ENCODE results near the gene SLC1A7. TPM values are rescaled to one million over a fixed set of nuclear protein-coding genes. Genes with fewer than 3 reads are reported as not detected.

The SLC1A7 gene
- polyA plus RNA-seq, 3 donors: 0.08 to 0.12 (median 0.08) TPM

DNA sequence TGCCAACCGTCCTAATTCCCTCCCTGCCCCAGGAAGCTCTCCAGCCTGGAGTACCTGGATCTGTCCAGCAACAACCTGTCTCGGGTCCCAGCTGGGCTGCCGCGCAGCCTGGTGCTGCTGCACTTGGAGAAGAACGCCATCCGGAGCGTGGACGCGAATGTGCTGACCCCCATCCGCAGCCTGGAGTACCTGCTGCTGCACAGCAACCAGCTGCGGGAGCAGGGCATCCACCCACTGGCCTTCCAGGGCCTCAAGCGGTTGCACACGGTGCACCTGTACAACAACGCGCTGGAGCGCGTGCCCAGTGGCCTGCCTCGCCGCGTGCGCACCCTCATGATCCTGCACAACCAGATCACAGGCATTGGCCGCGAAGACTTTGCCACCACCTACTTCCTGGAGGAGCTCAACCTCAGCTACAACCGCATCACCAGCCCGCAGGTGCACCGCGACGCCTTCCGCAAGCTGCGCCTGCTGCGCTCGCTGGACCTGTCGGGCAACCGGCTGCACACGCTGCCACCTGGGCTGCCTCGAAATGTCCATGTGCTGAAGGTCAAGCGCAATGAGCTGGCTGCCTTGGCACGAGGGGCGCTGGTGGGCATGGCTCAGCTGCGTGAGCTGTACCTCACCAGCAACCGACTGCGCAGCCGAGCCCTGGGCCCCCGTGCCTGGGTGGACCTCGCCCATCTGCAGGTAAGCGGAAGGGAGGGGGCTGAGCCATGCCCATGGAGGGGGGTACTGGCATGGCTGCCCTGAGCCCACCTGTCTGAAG lies 63.9 kb downstream of the SLC1A7 start:
- no peak for DNase-seq (ENCODE audit: low read depth in 3 of 3, low spot score in 2 of 3)

- DNase-seq (ENCODE audit: low read depth in 3 of 3, low spot score in 2 of 3): no peak
These were observed 64.9 kb downstream of the SLC1A7 start for GRCh38 chr1:53077599-53077965.

DNA sequence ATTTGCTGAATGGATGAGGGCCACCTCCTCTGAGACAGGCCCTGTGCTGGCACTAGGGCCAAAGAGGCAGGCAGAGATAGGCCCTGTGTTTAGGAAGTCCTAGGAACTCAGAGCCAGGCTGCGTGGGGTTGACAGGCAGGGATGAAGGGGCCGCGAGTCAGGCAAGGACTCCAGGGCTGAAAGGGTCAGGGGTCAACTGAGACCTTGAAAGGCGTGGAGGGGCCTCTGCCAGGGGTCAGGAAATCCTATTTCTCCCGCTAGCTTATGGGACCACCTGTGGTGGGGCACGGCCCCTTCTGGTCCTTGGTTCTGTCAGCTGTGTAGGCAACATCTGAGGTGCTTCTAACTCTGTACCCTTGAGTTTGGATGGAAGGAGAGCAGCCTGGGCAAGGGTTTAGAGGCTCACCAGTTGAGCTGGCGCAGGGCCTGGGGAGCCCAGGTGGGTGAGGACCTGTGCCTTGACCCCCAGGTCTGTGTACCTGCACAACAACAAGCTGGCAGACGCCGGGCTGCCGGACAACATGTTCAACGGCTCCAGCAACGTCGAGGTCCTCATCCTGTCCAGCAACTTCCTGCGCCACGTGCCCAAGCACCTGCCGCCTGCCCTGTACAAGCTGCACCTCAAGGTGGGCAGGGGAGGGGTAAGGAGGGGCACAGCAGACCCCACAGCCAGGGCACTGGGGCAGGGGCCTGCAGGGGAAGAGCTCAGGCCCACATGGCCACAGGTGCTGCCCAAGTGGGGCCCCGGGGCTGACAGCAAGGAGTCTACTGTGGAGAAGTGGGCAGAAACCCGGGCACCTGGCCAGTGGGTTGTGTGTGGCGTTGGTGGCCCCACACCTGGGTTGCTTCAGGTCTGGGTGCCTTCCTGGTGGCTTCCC lies 65.5 kb downstream of the SLC1A7 start:
- no peak for DNase-seq (ENCODE audit: low read depth in 3 of 3, low spot score in 2 of 3)

DNA sequence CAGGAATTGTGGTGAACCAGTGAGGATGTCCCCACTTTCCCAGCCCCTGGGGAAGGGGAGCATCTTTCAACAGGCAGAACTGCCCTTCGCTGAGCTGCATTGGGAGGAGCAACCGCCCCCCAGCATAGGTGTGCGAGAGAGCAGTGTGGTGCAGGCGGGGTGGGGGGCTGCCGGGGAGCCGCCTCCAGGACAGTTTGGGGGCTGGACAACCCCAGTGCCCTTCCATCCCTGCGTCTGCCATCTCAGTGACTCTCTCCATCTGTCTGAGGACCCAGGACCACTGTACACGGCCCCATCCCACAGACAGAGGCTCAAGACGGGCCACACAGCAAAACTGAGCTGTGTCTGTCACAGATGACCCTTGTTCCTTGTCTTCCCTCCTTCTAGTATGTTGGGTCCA lies 66.3 kb downstream of the SLC1A7 start:
- DNase-seq (ENCODE audit: low read depth in 3 of 3, low spot score in 2 of 3): no peak

- DNase-seq (ENCODE audit: low read depth in 3 of 3, low spot score in 2 of 3): no peak
These were observed 66.7 kb downstream of the SLC1A7 start for GRCh38 chr1:53075761-53076163.

DNA sequence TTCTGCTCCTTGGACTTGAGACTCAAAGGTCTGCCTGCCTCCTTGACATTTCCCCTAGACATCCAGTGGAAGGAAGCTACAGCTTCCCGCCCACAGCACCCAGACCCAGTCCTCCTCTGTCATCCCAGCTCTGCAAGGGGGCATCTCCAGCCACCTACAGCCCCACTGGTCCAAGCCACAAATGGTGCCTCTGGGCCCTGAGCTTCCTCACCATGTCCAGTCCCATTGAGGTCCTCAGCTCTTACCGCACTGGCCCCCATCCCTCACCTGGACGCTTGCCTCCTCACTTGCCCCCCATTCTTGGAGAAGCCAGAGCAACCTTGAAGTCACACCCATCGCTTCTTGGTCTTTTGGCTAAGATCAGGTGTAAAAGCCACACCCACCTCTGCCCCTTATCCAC lies 67.2 kb downstream of the SLC1A7 start:
- DNase-seq (ENCODE audit: low read depth in 3 of 3, low spot score in 2 of 3): no peak

DNA sequence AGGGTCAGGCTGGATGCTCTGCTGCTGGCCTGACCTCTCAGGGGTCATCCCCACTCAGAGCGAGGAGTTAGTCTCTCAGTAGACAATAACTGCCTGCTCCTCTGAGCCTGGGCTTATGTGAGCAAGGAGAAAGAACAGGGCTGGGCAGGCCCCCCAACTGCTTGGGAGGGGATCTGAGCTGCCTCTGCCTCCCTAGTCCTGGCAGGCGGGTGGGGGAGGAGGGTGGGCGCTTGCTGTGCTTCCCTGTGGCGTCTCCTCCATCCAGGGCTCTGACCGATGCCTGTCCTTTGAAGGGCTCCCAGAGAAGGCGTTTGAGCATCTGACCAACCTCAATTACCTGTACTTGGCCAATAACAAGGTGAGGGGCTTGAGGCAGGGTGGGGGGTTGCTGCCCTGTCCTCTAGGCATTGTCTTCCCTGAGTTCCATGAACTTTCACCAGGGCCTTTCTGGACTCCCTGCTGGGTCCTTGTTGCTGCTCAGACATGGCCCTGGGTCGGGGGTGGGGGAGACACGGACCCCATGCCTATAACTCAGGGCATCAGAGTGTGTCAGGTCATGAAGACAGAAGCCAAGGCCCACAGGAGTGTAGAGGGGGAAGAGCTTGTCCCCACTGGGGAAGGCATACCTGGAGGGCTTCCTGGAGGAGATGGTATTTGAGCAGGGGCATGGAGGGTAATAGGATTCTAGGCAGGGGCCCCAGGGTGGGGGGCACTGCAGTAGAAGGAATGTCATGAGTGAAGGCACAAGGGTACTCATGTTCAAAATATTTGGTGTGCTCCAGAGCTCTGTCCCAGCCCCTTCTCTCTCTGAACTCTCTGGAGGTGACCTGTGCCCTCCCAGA lies 67.9 kb downstream of the SLC1A7 start:
- no peak for DNase-seq (ENCODE audit: low read depth in 3 of 3, low spot score in 2 of 3)

DNA sequence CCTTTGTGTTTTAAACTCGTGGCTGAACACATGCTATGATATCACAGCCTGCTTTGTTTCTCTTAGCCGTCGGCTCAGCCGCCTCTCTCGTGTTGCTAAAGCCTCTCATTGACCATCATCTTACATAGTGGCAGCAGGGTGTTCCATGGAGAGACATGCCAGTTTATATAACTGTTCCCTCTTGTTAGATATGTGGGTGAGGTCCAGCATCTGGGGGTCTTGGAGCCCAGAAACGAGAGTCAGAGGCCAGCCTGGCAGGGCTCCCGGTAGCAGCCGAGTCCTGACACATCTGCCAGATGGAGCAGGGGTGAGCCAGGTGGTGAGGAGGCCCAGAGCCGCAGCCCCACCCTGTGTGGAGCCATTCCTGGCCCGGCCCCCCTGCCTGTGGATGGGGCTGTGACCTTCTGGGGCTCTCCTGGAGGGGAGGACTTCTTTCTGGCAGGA lies 68.5 kb downstream of the SLC1A7 start:
- DNase-seq (ENCODE audit: low read depth in 3 of 3, low spot score in 2 of 3): no peak

- DNase-seq (ENCODE audit: low read depth in 3 of 3, low spot score in 2 of 3): no peak
These were observed 69.2 kb downstream of the SLC1A7 start for GRCh38 chr1:53073287-53073686.

DNA sequence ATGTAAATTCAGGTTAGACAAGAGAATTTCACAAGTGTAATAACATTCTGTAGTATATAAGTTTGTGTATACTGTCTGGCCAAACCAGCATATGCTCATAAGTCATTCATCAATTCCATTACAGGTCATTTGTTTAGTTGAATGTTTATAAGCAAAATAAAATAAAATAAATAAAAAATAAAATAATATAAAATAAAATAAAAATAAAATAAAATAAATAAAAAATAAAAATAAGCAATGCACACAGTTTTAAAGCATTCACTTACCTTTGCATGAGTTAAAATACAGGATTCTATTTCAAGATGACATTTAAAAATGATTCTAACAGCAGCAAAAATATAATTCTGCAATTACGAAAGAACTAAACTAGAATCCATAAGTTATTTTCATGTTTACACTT lies 70.5 kb downstream of the SLC1A7 start:
- no peak for DNase-seq (ENCODE audit: low read depth in 3 of 3, low spot score in 2 of 3)

DNA sequence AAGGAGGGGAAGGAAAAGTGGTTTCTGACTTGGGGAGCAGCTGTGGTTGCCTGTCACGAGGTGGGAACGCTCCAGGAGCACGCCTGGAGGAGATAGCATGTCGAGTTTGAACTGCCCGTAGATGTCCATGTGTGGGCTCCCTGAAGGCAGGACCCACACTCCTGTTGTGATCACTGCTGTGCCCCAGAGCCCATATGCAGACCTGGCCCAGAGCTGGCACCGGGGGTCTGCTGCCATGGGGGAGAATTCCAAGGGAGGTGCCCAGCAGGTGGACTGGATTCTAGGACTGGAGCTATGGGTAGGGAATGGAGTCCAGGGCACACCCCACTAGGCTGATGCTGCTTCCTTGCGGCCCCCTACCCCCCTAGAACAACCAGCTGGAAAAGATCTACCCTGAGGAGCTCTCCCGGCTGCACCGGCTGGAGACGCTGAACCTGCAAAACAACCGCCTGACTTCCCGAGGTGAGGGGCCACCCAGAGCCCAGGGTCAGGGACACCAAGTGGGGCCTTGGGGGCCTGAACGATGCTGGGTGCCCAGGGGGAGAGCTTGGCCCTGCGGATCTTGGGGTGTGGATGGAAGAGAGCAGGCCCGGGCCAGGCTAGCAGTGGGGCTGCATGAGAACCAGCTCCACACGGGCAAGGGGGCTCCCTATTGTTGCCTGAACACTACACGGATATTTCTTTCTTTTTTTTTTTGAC lies 71.1 kb downstream of the SLC1A7 start:
- no peak for DNase-seq (ENCODE audit: low read depth in 3 of 3, low spot score in 2 of 3)

DNA sequence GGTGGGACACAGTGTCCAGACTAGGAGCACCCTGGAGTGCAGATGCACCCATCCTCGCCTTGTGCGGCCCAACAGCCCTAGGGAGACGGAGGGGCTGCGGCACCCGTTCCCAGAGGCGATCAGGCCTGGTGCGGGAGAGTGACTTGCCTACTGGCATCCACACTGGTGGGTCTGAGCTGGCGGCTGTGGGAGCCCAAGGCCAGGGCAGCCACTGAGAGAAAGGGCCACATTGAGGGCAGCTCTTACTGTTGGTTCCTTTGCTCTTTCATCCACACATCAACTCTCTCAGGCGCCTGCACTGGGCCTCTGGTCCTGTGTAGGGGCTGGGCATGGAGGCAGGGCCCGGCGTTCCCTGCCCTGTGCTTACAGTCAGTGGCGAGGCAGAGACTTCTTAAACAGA lies 71.8 kb downstream of the SLC1A7 start:
- DNase-seq (ENCODE audit: low read depth in 3 of 3, low spot score in 2 of 3): no peak

GRCh38 chr1:53069663-53070327 lies 72.6 kb downstream of the SLC1A7 start:
- DNase-seq (ENCODE audit: low read depth in 3 of 3, low spot score in 2 of 3): no peak

- no peak for DNase-seq (ENCODE audit: low read depth in 3 of 3, low spot score in 2 of 3)
These were observed 73.2 kb downstream of the SLC1A7 start for GRCh38 chr1:53069265-53069662.

GRCh38 chr1:53068314-53069099 lies 73.9 kb downstream of the SLC1A7 start:
- DNase-seq (ENCODE audit: low read depth in 3 of 3, low spot score in 2 of 3): no peak

DNA sequence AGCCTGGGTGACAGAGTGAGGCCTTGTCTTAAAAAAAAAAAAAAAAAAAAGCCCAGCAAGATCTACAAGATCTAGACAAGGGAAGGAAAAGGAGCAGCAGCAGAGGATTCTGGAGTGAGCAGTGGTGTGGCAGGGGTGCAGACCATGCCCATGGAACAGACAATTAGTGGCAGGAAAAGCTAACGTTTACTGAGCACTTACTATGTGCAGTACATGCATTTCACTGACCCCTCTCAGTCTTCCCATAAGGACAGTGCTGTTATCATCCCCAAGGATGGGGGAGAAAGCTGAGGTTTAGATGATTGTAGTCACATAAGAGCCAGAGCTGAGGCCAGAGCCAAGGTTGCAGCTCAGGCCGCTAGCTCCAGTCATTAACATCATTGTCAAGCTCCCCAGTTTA lies 74.6 kb downstream of the SLC1A7 start:
- DNase-seq (ENCODE audit: low read depth in 3 of 3, low spot score in 2 of 3): no peak

GRCh38 chr1:53066891-53067738 lies 75.3 kb downstream of the SLC1A7 start:
- no peak for DNase-seq (ENCODE audit: low read depth in 3 of 3, low spot score in 2 of 3)

GRCh38 chr1:53066488-53066887 lies 76.0 kb downstream of the SLC1A7 start:
- DNase-seq (ENCODE audit: low read depth in 3 of 3, low spot score in 2 of 3): no peak

Data from right renal cortex interstitium (tissue), 3 donors.